Limb (tissue), 2 donors: ENCODE results near the gene TSPAN3.

ENCODE experiments used
- DNase-seq, 2 donors: peaks; one replicate each; pipeline ENCODE4 v3.0.0-alpha.2; 2016; ENCODE audit errors: extremely low spot score in 2 of 2

Gene TSPAN3

GRCh38 chr15:77033729-77034671 lies 36.9 kb downstream of the TSPAN3 start:
- peak in 1 of 2 donors; percentile 23 for DNase-seq

- no peak for DNase-seq
Observed at GRCh38 chr15:77033417-77033728, 37.5 kb downstream of the TSPAN3 start.

DNA sequence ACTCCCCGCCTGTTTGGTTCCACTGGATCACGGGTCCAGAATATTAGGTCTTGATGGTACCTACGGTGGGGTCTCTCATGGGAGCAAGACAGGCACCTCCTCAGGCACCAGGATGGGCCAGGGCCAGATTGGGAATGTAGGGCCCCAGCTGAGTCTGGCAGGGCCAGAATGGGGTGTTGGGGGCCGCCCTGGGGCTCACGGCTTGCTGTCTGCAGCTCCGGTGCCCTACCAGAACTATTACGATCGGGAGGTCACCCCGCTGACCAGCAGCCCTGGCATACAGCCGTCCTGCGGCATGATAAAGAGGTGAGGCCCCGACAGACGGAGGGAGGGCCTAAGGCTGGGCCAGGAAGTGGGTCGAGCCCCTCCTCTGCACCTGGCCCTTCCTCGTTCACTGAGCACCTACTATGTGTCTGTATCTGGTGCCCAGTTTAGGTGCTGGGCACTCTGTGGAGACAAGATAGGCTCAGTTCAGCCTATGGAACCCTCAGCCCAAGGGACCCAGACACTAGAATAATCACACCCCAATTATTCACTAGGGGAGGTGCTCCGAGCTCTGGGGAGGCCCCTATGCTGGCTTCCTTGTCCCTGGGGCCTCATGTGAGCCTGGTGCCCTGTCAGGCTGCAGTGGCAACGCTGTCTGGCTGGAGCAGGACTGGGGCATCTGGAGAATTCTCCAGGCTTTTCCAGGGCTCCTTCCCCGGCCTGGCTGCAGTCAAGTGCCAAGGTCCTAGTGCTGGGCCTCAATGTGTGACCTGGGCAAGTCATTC lies 38.1 kb downstream of the TSPAN3 start:
- peak in 1 of 2 donors; percentile 27 for DNase-seq

DNA sequence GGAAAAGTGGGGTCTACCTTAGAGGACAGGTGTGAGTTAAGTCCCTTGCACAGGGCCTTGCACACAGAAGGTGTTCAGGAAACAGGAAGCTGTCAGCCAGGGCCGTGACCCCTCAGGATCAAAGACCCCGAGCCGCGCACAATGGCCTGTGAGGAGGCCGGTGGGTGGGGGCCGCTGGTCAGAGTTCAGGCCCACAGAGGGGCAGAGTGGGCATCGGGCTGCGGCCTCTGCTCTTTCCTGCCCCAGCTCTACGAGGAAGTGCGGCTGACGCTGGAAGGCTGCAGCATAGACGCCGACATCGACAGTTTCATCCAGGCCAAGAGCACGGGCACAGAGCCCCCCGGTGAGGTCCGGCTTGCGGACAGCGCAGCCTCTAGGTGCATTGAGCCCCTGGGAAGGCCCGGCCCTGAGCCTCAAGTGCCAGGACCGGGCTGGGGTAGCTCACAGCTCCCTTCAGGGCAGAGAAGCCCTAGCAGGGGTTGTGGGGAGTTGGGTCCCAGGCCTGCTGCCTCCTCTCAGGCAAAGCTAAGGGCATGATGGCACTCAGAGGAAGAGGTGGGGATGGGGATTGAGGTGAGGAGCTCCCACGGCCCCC lies 38.8 kb downstream of the TSPAN3 start:
- DNase-seq: peak in 1 of 2 donors; percentile 31

DNA sequence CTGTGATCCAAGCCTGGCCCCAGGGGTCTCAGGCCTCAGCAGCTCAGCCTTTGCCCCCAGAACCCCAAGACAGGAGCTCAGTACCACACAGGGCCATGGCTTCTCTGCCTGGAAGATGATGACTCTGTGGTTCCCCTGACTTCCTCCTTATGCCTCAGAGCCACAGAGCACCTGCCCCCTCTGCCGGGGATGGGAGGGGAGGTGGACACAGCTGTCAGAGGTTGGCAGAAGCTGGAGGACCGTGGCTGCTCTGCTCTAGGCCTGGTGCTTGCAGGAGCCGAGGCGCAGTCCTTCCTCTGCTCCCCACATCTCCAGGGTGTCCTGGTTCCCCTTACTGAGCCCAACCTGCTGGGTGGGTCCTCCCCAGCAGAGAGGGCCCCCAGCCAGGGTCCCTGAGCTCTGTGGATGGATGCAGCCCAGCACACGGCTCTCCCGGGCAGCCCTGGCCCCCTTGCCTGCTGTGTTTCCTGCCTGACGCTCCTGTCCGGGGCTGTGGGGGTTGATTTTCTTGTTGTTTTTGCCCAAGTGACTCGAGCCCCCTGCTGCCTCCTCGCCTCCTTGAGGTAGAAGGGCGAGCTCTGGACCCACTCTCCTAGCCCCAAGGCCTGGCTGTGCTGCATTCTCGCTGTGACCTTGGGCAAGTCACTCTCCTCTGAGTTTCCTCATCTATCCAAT lies 39.4 kb downstream of the TSPAN3 start:
- peak; percentile 28 to 61 for DNase-seq

- DNase-seq: peak in 1 of 2 donors; percentile 36
Observed at GRCh38 chr15:77030928-77031375, 40.0 kb downstream of the TSPAN3 start.

DNA sequence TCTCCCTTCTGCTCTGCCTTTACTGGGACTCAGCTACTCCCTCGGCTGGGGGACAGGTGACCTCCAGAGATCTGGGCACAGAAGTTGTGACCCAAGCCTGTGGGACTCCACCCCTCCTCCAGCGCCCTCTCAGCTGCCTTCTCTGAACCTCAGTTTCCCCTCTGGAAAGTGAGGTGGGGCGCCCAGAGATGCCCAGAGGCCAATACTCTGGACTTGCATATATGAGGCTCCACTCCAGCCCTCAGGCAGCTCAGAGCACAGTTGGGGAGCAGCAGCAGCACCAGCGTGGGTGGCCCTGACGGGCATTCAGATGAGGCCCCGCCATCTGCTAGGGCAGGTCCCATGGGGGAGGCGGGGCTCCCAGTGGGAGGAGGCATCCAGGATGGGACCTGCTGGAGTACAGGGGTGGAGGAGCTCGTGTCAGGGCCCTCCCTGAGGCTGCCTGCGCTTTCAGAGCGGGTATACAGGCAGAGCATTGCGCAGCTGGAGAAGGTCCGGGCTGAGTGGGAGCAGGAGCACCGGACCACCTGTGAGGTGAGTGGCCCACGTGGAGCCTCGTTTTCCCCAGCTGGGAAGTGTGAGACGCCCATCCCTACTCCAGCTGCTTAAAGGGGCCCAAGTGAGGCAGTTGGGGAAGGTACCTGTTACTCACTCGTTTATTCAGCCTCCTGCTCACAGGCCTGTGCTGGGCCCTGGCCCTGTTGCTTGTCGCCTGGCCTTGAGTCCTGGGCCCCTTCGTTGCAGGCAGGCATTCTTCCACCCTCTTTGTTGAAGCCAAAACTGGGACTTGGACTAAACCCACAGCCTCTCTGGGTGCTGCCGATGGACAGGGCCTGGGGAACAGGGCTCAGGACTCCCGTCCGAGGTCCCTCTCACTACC lies 40.6 kb downstream of the TSPAN3 start:
- peak in 1 of 2 donors; percentile 43 for DNase-seq

DNA sequence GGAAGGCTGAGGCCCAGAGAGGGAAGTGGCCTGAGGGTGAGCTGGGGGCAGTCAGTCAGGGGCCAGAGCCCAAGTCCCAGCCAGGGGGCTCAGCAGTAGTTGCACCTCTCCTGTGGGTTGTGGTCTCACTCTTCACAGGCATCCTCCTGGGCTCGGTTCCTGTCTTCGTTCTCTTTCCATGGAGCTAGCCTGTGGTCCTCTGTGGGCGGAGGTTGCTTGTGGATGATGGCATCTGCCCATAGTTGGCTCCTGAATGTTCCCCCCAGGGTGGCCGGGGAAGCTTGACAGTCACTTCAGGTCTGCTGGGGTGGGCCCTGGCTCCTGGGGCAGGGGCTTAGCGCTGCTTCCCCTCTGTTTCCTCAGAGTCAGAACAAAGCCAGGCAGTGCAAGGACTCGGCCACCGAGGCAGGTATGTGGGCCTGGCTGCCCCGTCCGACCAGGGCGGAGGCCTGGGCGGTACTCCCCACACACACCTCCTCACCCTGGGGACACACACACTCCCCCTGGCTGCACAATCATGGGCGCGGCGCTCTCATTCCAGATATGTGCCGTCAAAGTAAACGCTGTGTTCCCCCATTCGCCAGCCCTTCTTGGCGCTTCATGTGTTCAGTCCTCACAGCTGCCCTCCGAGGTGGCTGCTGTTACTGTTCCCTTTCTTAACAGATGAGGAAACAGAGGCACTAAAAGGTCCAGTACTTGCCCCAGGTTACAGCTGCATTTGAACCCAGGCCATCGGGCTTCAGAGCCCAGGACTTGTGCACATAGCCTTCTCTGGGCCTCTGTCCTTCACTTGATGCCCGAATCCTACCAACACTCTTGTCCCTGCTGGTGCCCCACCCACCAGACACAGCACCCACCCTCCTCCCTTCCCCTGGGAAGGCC lies 41.5 kb downstream of the TSPAN3 start:
- peak in 1 of 2 donors; percentile 27 for DNase-seq

- DNase-seq: no peak
Observed at GRCh38 chr15:77028451-77029165, 42.3 kb downstream of the TSPAN3 start.

DNA sequence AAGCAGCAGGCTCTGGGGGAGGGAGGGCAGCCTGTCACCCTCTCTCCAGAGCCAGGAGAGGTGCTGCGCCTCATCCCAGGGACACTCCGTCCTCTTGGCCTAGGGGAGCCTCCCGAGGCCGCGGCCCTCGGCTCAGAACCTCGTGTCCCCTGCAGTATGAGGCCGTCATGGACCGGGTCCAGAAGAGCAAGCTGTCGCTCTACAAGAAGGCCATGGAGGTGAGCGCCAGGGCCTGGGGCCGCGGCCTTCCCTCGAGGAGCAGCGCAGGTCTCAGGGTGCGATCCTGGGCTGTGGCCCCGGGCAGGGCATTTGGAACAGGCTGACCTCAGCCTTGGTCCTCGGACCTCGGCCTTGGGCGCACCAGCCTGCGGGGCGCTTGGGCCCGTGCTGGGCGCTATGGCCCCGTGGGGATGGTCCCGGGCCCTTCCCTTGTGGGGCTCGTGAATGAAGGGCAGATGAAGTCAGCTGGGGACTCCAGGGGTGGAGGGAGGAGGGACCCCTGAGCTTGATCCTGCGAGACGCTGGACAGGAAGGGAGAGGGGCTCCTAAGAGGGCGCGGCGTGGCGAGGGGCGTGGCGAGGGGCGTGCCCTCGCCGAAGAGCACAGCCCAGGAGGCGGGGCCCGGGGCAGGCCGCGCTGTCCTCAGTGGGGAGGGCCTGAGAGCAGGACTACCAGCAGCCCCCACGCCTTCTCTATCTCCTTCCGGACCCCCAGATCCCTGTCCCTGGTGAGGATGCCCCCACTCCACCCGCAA lies 43.0 kb downstream of the TSPAN3 start:
- peak in 1 of 2 donors; percentile 62 for DNase-seq

DNA sequence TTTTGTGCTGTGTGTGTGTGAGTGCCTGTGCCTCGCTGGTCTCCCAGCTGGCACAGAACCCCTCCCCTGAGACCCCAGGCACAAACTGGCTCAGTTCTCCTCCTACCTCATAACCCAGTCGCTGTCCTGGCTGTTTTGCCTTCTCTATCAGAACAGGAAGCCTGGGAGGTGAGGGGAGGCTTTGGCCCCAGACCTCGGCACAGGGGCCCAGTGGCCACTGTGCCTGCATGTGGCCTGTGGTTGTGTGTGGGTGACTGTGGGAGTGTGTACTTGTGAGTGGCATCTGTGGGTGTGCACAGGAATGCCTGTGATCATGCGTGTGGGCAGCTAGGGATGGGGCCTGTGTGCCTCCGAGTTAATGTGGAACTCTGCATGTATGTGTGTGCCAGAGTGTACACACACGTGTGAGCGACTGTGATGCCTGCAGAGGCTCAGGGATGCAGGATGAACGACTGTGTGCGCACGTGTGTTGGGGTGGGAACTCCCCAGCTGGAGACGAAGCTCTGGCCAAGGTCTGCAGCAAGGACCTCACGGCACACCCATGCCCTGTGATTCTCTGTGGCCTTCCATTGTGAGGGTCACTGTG lies 43.7 kb downstream of the TSPAN3 start:
- peak in 1 of 2 donors; percentile 27 for DNase-seq

GRCh38 chr15:77026501-77027110 lies 44.3 kb downstream of the TSPAN3 start:
- DNase-seq: peak in 1 of 2 donors; percentile 29

DNA sequence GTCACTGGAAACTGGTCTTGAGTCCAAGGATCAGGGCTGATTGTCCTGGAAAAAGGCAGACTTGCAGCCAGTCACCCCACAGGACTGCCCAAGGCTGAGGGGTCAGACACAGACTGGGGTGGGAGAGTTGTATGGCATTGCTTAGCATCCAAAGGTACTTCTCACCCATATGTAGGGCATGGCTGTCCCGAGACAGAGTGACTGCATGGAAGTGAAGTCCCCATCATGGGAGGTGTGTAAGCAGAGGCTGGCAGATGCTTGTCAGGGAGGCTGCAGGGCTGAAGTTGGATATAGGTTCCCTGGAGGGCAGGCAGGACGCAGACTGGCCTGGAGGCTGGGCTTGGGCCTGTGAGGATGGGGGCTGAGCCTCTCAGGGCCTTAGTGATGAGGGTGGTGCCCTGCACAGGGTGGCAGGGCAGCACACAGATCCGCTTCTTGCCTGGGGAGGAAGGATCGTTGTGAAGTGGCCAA lies 44.9 kb downstream of the TSPAN3 start:
- peak in 1 of 2 donors; percentile 22 for DNase-seq

DNA sequence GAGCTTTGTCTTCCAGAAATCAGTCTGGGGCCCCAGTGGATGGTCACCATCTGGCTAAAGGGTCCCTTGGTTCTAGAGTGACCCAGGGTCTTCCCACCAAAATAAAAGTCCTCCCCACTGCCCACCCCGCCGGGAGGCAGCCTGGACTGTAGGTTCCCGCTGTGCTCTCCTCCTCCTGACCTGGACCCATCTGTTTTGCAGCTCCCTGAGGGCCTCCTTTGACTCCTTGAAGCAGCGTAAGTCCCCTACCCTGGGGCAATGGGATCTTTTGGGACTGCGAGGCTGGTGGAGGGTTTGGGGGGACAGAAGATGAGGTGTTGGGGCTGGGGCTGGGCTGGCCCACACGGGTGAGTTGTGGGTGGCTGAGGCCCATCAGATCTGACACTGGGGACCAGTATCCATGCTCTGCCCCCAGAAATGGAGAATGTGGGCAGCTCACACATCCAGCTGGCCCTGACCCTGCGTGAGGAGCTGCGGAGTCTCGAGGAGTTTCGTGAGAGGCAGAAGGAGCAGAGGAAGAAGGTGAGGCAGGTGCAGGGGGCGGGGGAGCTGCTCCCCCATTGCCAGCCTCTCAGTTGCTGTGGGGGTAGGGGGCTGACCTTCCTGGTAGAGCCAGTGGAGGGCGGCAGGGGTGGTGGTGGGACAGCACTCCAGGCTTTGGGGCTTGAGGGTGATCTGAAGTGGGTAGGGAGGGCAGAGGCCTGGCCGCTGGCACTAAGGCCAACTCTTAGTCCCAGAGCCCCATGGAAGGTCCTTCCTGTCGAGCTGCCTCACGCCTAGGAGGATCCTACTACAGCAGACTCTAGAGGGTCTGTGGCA lies 45.6 kb downstream of the TSPAN3 start:
- peak in 1 of 2 donors; percentile 29 for DNase-seq

GRCh38 chr15:77024273-77025082 lies 46.4 kb downstream of the TSPAN3 start:
- peak; percentile 68 to 89 for DNase-seq
